PC-3 (cell line): ENCODE results near the gene TLR5. TPM values are rescaled to one million over a fixed set of nuclear protein-coding genes. Genes with fewer than 3 reads are reported as not detected.

ENCODE experiments used
- ATAC-seq: fragments of 200-7000 bp; cut with Tn5 transposase; 2 replicates; pipeline ENCODE4 v1.9.1; 2020; ENCODE audit warnings: mild to moderate bottlenecking, moderate library complexity
- BruUV-seq: library from RNA; stranded (reverse); fragments of 400-500 nt; replicated peaks from 2 replicates; lab custom pipeline; 2021; lab: Mats Ljungman, UMichigan
- CTCF ChIA-PET: fragments of 300-600 bp; sonication (Branson Sonifier 250); formaldehyde crosslinking; loops from one replicate; lab custom pipeline; 2022; ENCODE audit warnings: antibody characterized with exemption; lab: Charles Lee
- POLR2A ChIA-PET: fragments of 300-600 bp; sonication (Branson Sonifier 250); formaldehyde crosslinking; loops from one replicate; lab custom pipeline; 2022; ENCODE audit warnings: antibody characterized with exemption; ENCODE audit not compliant: unreplicated experiment; lab: Charles Lee
- DNase-seq: peaks from one replicate; pipeline ENCODE4 v3.0.0-alpha.2; 2015
- H2AFZ ChIP-seq: fragments of 300-600 bp; sonication (generic); 2 replicates; pipeline ENCODE4 v1.6.0; 2016; ENCODE audit warnings: antibody characterized with exemption, low read length
- H3F3A ChIP-seq: fragments of 300-600 bp; sonication (generic); one replicate; pipeline ENCODE4 v1.6.0; 2017; ENCODE audit warnings: antibody characterized with exemption, low read length, control low read depth, mild to moderate bottlenecking; ENCODE audit not compliant: unreplicated experiment
- H3K27ac ChIP-seq: fragments of 300-600 bp; sonication (generic); 2 replicates; pipeline ENCODE4 v1.5.1; 2016; ENCODE audit warnings: mild to moderate bottlenecking, low read length
- H3K27me3 ChIP-seq: fragments of 300-600 bp; sonication (generic); 2 replicates; pipeline ENCODE4 v1.6.1; 2016; ENCODE audit warnings: low read length, mixed read lengths
- H3K36me3 ChIP-seq: fragments of 300-600 bp; sonication (generic); 2 replicates; pipeline ENCODE4 v1.6.1; 2016; ENCODE audit warnings: low read depth, mixed run types, low read length, mixed read lengths
- H3K4me1 ChIP-seq: fragments of 300-600 bp; sonication (generic); 2 replicates; pipeline ENCODE4 v1.5.1; 2016; ENCODE audit warnings: low read length; ENCODE audit not compliant: insufficient read depth
- H3K4me2 ChIP-seq: fragments of 300-600 bp; sonication (generic); 2 replicates; pipeline ENCODE4 v1.6.0; 2016; ENCODE audit warnings: low read length
- H3K4me3 ChIP-seq: fragments of 300-600 bp; sonication (generic); 2 replicates; pipeline ENCODE4 v1.5.1; 2016; ENCODE audit warnings: mild to moderate bottlenecking, low read length, mixed read lengths
- H3K79me2 ChIP-seq: fragments of 300-600 bp; sonication (generic); 2 replicates; pipeline ENCODE4 v1.6.1; 2017; ENCODE audit warnings: low read length, mixed read lengths
- H3K9ac ChIP-seq: fragments of 300-600 bp; sonication (generic); 2 replicates; pipeline ENCODE4 v1.6.0; 2016; ENCODE audit warnings: mild to moderate bottlenecking, low read length
- H3K9me2 ChIP-seq: fragments of 300-600 bp; sonication (generic); replicated peaks from 2 replicates; pipeline ENCODE4 v1.6.1; 2016; ENCODE audit warnings: mixed run types, low read length, mixed read lengths
- H3K9me3 ChIP-seq: fragments of 300-600 bp; sonication (generic); 2 replicates; pipeline ENCODE4 v1.6.1; 2016; ENCODE audit warnings: low read length, mixed read lengths
- H4K20me1 ChIP-seq: fragments of 300-600 bp; sonication (generic); 2 replicates; pipeline ENCODE4 v1.6.1; 2016; ENCODE audit warnings: low read length, mixed read lengths
- EZH2 ChIP-seq: fragments of 300-600 bp; sonication (generic); IDR thresholded peaks from one replicate; pipeline ENCODE4 v1.6.1; 2017; ENCODE audit warnings: antibody characterized with exemption, mild to moderate bottlenecking, low read length; ENCODE audit not compliant: unreplicated experiment
- EZH2phosphoT487 ChIP-seq: fragments of 300-600 bp; sonication (generic); IDR thresholded peaks from 2 replicates; pipeline ENCODE4 v1.6.1; 2018; ENCODE audit warnings: mild to moderate bottlenecking, antibody characterized with exemption, low read length, borderline replicate concordance
- intact Hi-C: fragments of 100-400 bp; cut with micrococcal nuclease; formaldehyde crosslinking; loops from 2 replicates; pipeline ENCODE4 v1.9.0; 2023
- total RNA-seq: library from RNA; depleted of rRNA; stranded (reverse); fragments of >200 nt; gene quantifications from 2 replicates; pipeline ENCODE4 v1.2.3, GENCODE V29; 2014
- TF ChIP-seq, protein P1 (sequence below): fragments of 300-600 bp; sonication (generic); conservative IDR thresholded peaks from 2 replicates; pipeline ENCODE4 v1.5.1; 2017; ENCODE audit warnings: antibody characterized with exemption, low read depth, mild to moderate bottlenecking, low read length

Gene TLR5
- total RNA-seq, 1 experiment from 2014 or later = 1.2 TPM

DNA sequence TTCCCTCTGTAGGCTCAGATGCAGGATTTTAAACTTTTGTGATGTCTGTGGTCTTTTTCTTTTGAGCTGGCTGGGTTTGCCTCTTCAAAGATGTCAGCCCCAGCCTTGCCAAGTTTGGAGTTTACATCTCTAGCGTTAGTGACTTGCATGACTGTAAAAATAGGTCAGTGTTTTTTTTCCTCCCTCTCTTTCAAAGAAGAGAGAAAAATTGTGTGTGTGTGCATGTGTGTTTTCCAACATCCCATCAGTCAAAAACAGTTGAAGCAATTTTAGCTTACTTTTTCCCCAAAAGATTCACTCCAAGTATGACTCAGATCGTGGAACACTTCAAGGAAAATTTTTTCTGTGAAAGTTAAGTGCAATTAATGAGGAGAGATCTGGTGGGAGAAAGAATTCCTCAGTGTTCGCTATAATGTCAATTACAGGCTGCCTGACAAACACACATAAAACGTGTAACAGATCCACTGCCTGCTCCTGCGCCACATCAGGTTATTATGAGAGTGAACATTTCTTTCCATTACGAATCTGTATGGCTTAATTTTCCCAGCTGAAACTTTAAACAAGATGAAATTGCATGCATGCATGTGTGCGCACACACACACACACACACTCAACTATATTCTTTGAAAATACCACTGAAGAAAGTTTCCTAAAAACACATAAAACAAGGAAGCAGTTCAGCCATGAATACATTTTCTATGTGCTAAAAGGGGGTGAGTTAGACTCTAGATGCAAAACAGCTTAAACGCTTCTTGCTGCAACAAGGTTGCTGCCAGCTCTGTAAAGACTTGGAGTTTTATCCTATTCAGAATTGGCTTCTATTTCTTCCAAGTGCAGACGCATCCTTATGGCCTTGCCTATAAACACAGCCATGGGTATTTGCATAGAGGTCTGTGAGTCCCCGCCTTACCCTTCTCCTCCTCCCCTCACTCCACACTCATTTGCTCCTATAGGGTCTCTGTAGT lies 55.5 kb downstream of the TLR5 start:
- Histone ChIP-seq H3K27me3 (0 out of 2 replicates have a peak, but pooled peaks cover 8% of the 10 kb centered on the region), H3F3A (no peaks in the 10 kb centered on the region), H2AFZ (no peak overlapping the region), H3K9me3 (no peaks in the 10 kb centered on the region), H3K27ac (no peak overlapping the region), H4K20me1 (no peaks in the 10 kb centered on the region), H3K4me3 (no peak overlapping the region), H3K9me2 (no peaks in the 10 kb centered on the region), H3K36me3 (no peaks in the 10 kb centered on the region), H3K4me1 (no peaks in the 10 kb centered on the region), H3K9ac (no peak overlapping the region), H3K79me2 (no peaks in the 10 kb centered on the region), H3K4me2 (no peak overlapping the region)
- BruUV-seq = no TSS peak
- ATAC-seq = no peak
- CTCF ChIA-PET = interaction anchor here (0.6 to 1.2 kb wide), 2 partner anchors 36 to 111 kb away, joined by 3 to 4 read pairs; no protein-coding TSS in a partner anchor
- intact Hi-C loops = loop anchor here (10.0 kb wide), 1 partner anchor 623 kb away; no protein-coding TSS in a partner anchor
- no peak for DNase-seq
- TF ChIP-seq EZH2phosphoT487 = no peak
- TF ChIP-seq, protein P1, sequence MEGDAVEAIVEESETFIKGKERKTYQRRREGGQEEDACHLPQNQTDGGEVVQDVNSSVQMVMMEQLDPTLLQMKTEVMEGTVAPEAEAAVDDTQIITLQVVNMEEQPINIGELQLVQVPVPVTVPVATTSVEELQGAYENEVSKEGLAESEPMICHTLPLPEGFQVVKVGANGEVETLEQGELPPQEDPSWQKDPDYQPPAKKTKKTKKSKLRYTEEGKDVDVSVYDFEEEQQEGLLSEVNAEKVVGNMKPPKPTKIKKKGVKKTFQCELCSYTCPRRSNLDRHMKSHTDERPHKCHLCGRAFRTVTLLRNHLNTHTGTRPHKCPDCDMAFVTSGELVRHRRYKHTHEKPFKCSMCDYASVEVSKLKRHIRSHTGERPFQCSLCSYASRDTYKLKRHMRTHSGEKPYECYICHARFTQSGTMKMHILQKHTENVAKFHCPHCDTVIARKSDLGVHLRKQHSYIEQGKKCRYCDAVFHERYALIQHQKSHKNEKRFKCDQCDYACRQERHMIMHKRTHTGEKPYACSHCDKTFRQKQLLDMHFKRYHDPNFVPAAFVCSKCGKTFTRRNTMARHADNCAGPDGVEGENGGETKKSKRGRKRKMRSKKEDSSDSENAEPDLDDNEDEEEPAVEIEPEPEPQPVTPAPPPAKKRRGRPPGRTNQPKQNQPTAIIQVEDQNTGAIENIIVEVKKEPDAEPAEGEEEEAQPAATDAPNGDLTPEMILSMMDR = no peak
- no peak for TF ChIP-seq EZH2
- POLR2A ChIA-PET = no interaction called here

GRCh38 chr1:223084464-223084866 lies 58.6 kb downstream of the TLR5 start:
- TF ChIP-seq EZH2phosphoT487 (no peak), EZH2 (no peak)
- TF ChIP-seq, protein P1 = no peak
- no peak for ATAC-seq

More at GRCh38 chr1:223084464-223084866, 58.6 kb downstream of the TLR5 start:
- no peaks in the 10 kb centered on the region for H3K9me2 ChIP-seq
- H3K4me1 ChIP-seq = no peaks in the 10 kb centered on the region
- ChIA-PET CTCF (interaction anchor here (0.6 kb wide), 1 partner anchor 75 kb away, joined by 3 read pairs; no protein-coding TSS in a partner anchor), POLR2A (no interaction called here)
- no peak overlapping the region for H3K9ac ChIP-seq
- 0 out of 2 replicates have a peak, but pooled peaks cover 8% of the 10 kb centered on the region for H3K27me3 ChIP-seq
- no peaks in the 10 kb centered on the region for H3K9me3 ChIP-seq
- H3K36me3 ChIP-seq = no peaks in the 10 kb centered on the region
- BruUV-seq = no TSS peak
- no peak overlapping the region for H2AFZ ChIP-seq
- no peak overlapping the region for H3K4me2 ChIP-seq
- H4K20me1 ChIP-seq = no peaks in the 10 kb centered on the region
- intact Hi-C loops = loop anchor here (5.0 to 10.0 kb wide), 2 partner anchors 332 to 620 kb away; no protein-coding TSS in a partner anchor
- no peak overlapping the region for H3K4me3 ChIP-seq
- no peak overlapping the region for H3K27ac ChIP-seq
- no peaks in the 10 kb centered on the region for H3K79me2 ChIP-seq
- DNase-seq = no peak
- no peaks in the 10 kb centered on the region for H3F3A ChIP-seq
